ENCODE data around the gene NFE2L1. TPM values are rescaled to one million over a fixed set of nuclear protein-coding genes. Genes with fewer than 3 reads are reported as not detected.
"Not testable (repeated sequence)": the region's sequence is repeated elsewhere in the genome, so short reads cannot be mapped to it uniquely, and the experiment has no call there.

Gene NFE2L1
- total RNA-seq, 2 donors from 2014 or later = 214 to 237 TPM

- Mint-ChIP-seq H3K27ac (no peak overlapping the region), H3K27me3 (ENCODE audit: low read depth) (peaks cover 54% of the 10 kb centered on the region), H3K9me3 (no peaks in the 10 kb centered on the region), H3K4me3 (peak overlapping the region; percentile 80 to 82), H3K36me3 (ENCODE audit: insufficient read depth in 2 of 2) (peaks cover 0 to 2% of the 10 kb centered on the region in 2 donors), H3K4me1 (ENCODE audit: low read depth) (peaks cover 16% of the 10 kb centered on the region)
- DNase-seq (peak; percentile 74 to 77), ATAC-seq (replicated peaks in 1 of 2) (peak; percentile 89 to 91)
Observed at GRCh38 chr17:48012151-48012520, 36.0 kb upstream of the NFE2L1 start.

GRCh38 chr17:48012654-48013053, 35.5 kb upstream of the NFE2L1 start:
- DNase-seq = no peak
- H3K4me3 Mint-ChIP-seq = peak overlapping the region; percentile 80 to 82
- peaks cover 50% of the 10 kb centered on the region for H3K27me3 Mint-ChIP-seq (ENCODE audit: low read depth)
- no peaks in the 10 kb centered on the region for H3K9me3 Mint-ChIP-seq
- peaks cover 0 to 2% of the 10 kb centered on the region in 2 donors for H3K36me3 Mint-ChIP-seq (ENCODE audit: insufficient read depth in 2 of 2)
- ATAC-seq (replicated peaks in 1 of 2) = no peak
- H3K4me1 Mint-ChIP-seq (ENCODE audit: low read depth) = peaks cover 20% of the 10 kb centered on the region
- H3K27ac Mint-ChIP-seq = no peak overlapping the region

GRCh38 chr17:48013876-48014594, 34.1 kb upstream of the NFE2L1 start:
- peaks cover 50% of the 10 kb centered on the region for H3K27me3 Mint-ChIP-seq (ENCODE audit: low read depth)
- no peak for ATAC-seq (replicated peaks in 1 of 2)
- DNase-seq = no peak
- H3K9me3 Mint-ChIP-seq = no peaks in the 10 kb centered on the region
- H3K4me3 Mint-ChIP-seq = no peak overlapping the region
- peaks cover 0 to 2% of the 10 kb centered on the region in 2 donors for H3K36me3 Mint-ChIP-seq (ENCODE audit: insufficient read depth in 2 of 2)
- no peak overlapping the region for H3K27ac Mint-ChIP-seq
- H3K4me1 Mint-ChIP-seq (ENCODE audit: low read depth) = peaks cover 29% of the 10 kb centered on the region

DNA sequence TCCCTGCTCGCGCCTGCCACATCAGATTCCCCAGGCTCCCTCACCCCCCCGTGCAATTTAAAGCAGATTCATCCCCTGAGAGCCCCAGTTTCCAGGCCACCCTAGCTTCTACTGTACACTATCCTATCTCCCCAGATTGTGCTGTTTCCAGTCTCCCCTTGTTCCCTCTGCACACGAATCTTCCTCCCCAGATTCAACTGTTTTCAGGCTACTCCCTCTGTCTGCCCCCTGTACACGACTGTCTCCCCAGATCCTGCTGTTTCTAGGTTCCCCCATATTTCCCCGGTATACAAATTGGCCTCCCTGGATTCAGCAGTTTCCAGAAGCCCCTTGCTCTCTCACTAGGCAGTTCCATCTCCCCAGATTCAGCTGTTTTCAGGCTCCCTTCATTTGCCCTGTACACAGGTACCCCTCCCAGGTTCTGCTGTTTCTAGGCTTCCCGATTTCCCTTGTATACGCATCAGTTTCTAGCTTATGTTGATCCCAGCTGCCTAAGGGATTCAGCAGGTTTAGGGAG, 33.5 kb upstream of the NFE2L1 start:
- H3K4me3 Mint-ChIP-seq = no peak overlapping the region
- DNase-seq = no peak
- ATAC-seq (replicated peaks in 1 of 2) = no peak
- no peak overlapping the region for H3K27ac Mint-ChIP-seq
- H3K9me3 Mint-ChIP-seq = no peaks in the 10 kb centered on the region
- peaks cover 0 to 2% of the 10 kb centered on the region in 2 donors for H3K36me3 Mint-ChIP-seq (ENCODE audit: insufficient read depth in 2 of 2)
- peaks cover 29% of the 10 kb centered on the region for H3K4me1 Mint-ChIP-seq (ENCODE audit: low read depth)
- H3K27me3 Mint-ChIP-seq (ENCODE audit: low read depth) = peaks cover 47% of the 10 kb centered on the region

GRCh38 chr17:48016112-48016511, 32.0 kb upstream of the NFE2L1 start:
- H3K4me3 Mint-ChIP-seq = no peak overlapping the region
- ATAC-seq (replicated peaks in 1 of 2) = no peak
- H3K27me3 Mint-ChIP-seq (ENCODE audit: low read depth) = peaks cover 35% of the 10 kb centered on the region
- no peaks in the 10 kb centered on the region for H3K9me3 Mint-ChIP-seq
- peaks cover 0 to 2% of the 10 kb centered on the region in 2 donors for H3K36me3 Mint-ChIP-seq (ENCODE audit: insufficient read depth in 2 of 2)
- peaks cover 28% of the 10 kb centered on the region for H3K4me1 Mint-ChIP-seq (ENCODE audit: low read depth)
- no peak overlapping the region for H3K27ac Mint-ChIP-seq
- no peak for DNase-seq

DNA sequence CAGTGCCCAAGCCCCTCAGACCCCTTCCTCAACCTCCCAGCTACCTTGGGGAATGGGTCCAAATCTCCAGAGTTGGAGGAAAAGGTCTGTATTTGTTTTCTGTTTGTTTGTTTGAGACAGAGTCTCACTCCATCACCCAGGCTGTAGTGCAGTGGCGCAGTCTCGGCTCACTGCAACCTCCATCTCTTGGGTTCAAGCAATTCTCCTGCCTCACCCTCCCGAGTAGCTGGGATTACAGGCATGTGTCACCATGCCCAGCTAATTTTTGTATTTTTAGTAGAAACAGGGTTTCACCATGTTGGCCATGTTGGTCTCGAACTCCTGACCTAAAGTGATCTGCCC, 30.4 kb upstream of the NFE2L1 start:
- DNase-seq; ATAC-seq (replicated peaks in 1 of 2); H3K9me3 Mint-ChIP-seq; H3K36me3 Mint-ChIP-seq (ENCODE audit: insufficient read depth in 2 of 2): not testable (repeated sequence)
- H3K27me3 Mint-ChIP-seq (ENCODE audit: low read depth) = peaks cover 33% of the 10 kb centered on the region
- peak overlapping the region; percentile 27 to 38 for H3K4me3 Mint-ChIP-seq
- peak overlapping the region; percentile 6 for H3K27ac Mint-ChIP-seq
- H3K4me1 Mint-ChIP-seq (ENCODE audit: low read depth) = peaks cover 14% of the 10 kb centered on the region

DNA sequence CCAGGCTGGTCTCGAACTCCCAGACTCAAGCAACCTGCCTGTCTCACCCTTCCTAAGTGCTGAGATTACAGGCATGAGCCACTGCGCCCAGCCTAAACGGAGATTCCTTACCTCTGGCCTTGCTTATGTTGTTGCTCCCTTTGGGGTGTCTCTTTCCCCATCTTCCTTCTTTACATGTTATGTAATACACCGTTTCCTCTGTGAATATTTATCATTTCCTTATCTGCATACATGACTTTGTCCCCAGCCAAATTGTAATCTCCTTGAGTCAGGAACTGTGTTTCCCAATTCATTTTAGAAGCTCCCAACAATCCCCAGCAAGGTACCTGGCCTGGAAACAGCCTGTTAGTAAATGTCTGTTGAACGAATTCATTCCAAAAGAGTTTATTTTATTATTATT, 26.2 kb upstream of the NFE2L1 start:
- peaks cover 48% of the 10 kb centered on the region for H3K4me1 Mint-ChIP-seq (ENCODE audit: low read depth)

GRCh38 chr17:48022901-48023300, 25.3 kb upstream of the NFE2L1 start:
- Mint-ChIP-seq H3K9me3 (no peaks in the 10 kb centered on the region), H3K27ac (no peak overlapping the region), H3K4me1 (ENCODE audit: low read depth) (peaks cover 45% of the 10 kb centered on the region), H3K4me3 (peak overlapping the region; percentile 85 to 87), H3K27me3 (ENCODE audit: low read depth) (peaks cover 35% of the 10 kb centered on the region), H3K36me3 (ENCODE audit: insufficient read depth in 2 of 2) (peaks cover 0 to 3% of the 10 kb centered on the region in 2 donors)
- DNase-seq (no peak), ATAC-seq (replicated peaks in 1 of 2) (no peak)

More for the DNA sequence above, 26.2 kb upstream of the NFE2L1 start:
- no peaks in the 10 kb centered on the region for H3K9me3 Mint-ChIP-seq
- DNase-seq (no peak), ATAC-seq (replicated peaks in 1 of 2) (no peak)
- H3K4me3 Mint-ChIP-seq = no peak overlapping the region
- H3K36me3 Mint-ChIP-seq (ENCODE audit: insufficient read depth in 2 of 2) = peaks cover 0 to 3% of the 10 kb centered on the region in 2 donors
- H3K27ac Mint-ChIP-seq = no peak overlapping the region
- H3K27me3 Mint-ChIP-seq (ENCODE audit: low read depth) = peaks cover 30% of the 10 kb centered on the region

DNA sequence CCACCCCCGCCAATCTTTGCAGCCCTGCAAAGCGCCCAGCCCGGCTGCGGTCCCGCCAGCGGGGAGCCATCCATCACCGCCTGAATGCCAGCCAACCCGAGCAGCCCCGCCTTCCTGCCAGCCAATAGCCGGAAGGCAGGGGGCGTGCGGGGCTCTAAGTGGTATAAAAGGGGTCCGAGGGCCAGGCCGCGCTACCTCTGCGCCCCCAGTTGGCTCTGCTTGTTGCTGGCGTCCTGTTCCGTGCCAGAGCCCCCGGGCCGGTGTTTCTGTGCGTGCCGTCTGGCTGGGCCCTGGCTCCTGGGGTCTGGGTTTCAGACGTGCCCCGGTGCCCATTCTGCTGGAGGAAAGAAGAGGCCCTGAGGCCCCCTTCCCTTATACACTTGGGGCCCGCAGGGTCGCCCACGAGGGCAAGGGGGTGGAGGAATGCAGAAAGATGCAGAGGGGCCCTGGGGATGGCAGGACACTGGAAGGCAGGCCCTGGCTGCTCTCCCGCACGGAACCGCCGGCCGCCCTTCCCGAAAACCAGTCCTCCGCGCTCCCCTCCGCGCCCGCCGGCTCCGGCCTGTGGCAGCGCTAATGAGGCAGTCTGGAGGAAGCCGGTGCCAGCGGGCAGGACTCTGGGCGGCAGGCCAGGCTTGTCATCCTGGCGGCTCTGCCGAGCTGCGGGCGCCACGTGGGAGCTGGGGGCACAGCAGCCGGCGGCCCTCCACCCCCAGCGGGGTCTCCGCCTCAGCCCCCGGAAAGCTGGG, 24.6 kb upstream of the NFE2L1 start:
- Mint-ChIP-seq H3K27me3 (ENCODE audit: low read depth) (peaks cover 39% of the 10 kb centered on the region), H3K9me3 (no peaks in the 10 kb centered on the region), H3K4me3 (peak overlapping the region; percentile 85 to 87), H3K36me3 (ENCODE audit: insufficient read depth in 2 of 2) (peaks cover 0 to 3% of the 10 kb centered on the region in 2 donors), H3K27ac (no peak overlapping the region), H3K4me1 (ENCODE audit: low read depth) (peaks cover 38% of the 10 kb centered on the region)
- DNase-seq = peak; percentile 53 to 65
- peak; percentile 24 to 29 for ATAC-seq (replicated peaks in 1 of 2)

DNA sequence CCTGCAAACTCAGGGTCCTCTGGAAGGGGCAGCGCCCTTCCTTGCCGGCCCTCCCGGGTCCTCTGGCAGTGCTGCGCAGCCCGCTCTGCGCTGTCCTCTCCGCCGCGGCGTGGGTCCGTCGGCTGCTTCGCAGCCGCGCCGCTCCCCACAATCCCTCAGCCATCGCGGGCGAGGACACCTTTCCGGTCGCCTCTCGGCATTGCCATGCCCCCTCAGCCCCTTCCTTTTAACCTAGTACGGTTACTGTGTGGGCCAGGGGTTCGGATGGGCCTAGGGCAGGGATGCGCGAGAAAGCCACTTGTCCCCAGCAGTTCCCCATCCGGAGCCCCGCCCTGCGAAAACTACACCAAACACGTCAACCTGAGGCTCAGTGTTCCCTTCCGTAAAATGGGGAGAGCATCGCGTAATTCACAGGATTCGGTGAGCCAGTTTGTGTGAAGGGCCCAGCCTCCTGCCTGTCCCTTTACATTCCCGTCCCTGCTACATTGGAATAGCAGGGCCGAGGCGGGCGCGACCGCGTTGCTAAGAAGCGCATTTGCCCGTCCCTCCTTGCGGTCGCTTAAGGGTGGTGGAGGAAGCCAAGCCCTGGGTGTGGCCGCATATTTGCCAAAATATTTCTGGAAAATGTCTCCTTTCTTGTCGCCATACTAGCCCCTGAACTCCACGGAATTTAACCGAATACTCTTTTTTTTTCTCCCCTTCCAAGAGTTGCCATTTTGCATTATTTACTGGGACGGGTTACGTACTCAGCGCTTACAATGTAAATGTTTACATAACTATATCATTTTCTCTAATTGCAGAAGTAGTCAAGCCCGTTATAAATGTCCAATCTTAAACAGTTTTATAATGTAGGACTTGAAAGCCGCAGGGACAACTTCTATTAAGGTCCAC, 23.8 kb upstream of the NFE2L1 start:
- Mint-ChIP-seq H3K27me3 (ENCODE audit: low read depth) (peaks cover 41% of the 10 kb centered on the region), H3K4me1 (ENCODE audit: low read depth) (peaks cover 38% of the 10 kb centered on the region), H3K27ac (peak overlapping the region; percentile 7), H3K9me3 (no peaks in the 10 kb centered on the region), H3K36me3 (ENCODE audit: insufficient read depth in 2 of 2) (peaks cover 0 to 3% of the 10 kb centered on the region in 2 donors), H3K4me3 (peak overlapping the region; percentile 87 to 95)
- ATAC-seq (replicated peaks in 1 of 2) (peak; percentile 6 to 10), DNase-seq (peak; percentile 43 to 44)

- Mint-ChIP-seq H3K9me3 (no peaks in the 10 kb centered on the region), H3K4me1 (ENCODE audit: low read depth) (peaks cover 38% of the 10 kb centered on the region), H3K27me3 (ENCODE audit: low read depth) (peaks cover 41% of the 10 kb centered on the region), H3K27ac (peak overlapping the region; percentile 7), H3K4me3 (peak overlapping the region; percentile 87 to 95), H3K36me3 (ENCODE audit: insufficient read depth in 2 of 2) (peaks cover 0 to 3% of the 10 kb centered on the region in 2 donors)
- ATAC-seq (replicated peaks in 1 of 2) (peak; percentile 92 to 93), DNase-seq (peak; percentile 96)
Observed at GRCh38 chr17:48025040-48025903, 22.9 kb upstream of the NFE2L1 start.

DNA sequence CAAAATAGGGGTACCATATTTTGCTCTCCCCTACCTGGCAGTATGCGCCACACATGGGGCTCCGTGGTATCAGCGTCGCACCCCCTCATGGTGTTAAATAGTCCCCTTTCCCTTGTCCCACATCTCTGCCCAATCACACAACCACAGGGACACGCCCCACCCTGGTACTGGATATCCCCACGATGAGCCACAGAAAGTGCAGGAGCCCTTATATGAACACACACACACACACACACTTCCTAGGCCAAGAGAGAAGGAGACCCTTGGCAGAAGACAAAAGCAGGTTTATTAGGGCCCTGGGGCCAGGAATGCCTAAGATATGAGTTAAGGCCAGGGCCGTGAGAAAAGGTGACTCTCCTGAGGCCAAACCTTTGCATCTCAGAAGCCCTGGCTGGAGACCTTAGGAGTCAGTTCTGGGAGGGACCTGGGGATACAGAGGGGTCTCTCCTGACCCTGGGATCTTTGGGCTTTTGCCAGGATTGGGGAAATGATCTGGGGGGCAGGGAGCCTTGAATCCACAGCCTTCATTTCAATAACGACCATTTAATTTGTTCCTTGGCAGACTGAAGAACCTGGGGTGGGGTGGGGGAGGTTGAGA, 22.2 kb upstream of the NFE2L1 start:
- peak overlapping the region; percentile 87 to 95 for H3K4me3 Mint-ChIP-seq
- no peak for DNase-seq

More for the DNA sequence above, 22.2 kb upstream of the NFE2L1 start:
- Mint-ChIP-seq H3K36me3 (ENCODE audit: insufficient read depth in 2 of 2) (peaks cover 0 to 3% of the 10 kb centered on the region in 2 donors), H3K27me3 (ENCODE audit: low read depth) (peaks cover 41% of the 10 kb centered on the region), H3K9me3 (no peaks in the 10 kb centered on the region), H3K4me1 (ENCODE audit: low read depth) (peaks cover 38% of the 10 kb centered on the region), H3K27ac (no peak overlapping the region)
- ATAC-seq (replicated peaks in 1 of 2) = no peak
